SH-SY5Y (cell line): ENCODE results near the gene CYGB.

ENCODE experiments used
- GATA2 ChIP-seq: IDR thresholded peaks from 2 replicates; pipeline ENCODE4 v1.6.1; 2011; ENCODE audit warnings: mild to moderate bottlenecking, low read depth, low read length
- GATA3 ChIP-seq: IDR thresholded peaks from 2 replicates; pipeline ENCODE4 v1.6.1; 2011; ENCODE audit warnings: low read depth, mild to moderate bottlenecking, low read length, moderate library complexity

Gene CYGB

GRCh38 chr17:76547642-76548202 lies 10.2 kb upstream of the CYGB start:
- no peak for TF ChIP-seq GATA2
- TF ChIP-seq GATA3, result no peak

DNA sequence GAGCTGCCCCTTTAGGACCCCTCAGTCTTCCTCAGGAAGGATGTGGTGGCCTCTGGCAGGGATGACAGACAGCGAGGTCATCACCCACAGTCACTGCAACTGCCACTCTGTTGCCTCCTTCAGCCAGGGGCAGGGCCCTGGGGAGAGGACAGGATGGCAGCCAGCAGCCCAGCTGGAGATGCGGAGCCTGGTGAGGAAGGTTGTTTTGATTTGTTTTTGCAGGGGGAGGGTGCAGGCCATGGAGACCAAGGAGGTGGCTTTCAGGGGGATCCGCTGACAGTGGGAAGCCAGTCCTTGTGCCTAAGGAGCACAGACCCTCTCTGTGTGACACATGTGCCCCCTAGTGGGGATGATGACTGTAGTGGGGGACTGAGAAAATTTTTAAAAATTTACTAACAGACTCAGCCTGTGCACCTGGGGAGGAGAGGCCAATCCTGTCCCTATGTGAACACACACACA lies 9.7 kb upstream of the CYGB start:
- TF ChIP-seq GATA3, result no peak
- TF ChIP-seq GATA2, result no peak

DNA sequence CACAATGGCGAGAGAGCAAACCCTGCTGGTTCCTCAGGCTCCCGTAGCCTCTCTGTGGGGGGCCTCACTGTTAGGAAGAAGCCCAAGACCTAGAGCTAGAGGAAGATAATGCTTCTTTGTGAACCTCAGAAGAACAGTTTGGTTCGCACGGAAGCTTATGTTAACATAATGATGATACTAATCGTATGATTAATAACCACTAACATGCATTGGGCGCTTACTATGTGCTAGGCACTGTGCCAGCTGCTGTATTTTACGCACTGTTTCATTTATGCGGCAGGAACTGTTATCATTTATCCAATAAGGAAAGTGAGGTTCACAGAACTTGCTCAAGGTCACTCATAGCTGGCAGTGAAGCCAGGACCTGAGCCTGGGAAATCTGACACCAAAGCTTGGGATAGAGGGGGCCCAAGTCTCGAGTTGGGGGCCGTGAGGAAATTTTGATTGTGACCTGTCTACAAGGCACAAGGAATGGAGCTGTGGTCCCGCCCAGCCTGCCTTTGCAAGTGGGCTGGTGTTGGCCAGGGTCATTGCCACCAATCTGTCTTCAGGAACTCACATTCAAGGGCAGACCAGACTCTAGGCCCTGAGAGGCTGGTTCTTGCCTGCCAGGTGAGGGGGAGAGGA lies 9.2 kb upstream of the CYGB start:
- TF ChIP-seq GATA2 (no peak), GATA3 (no peak)

GRCh38 chr17:76545918-76546555 lies 8.5 kb upstream of the CYGB start:
- TF ChIP-seq GATA3 (no peak), GATA2 (no peak)

- TF ChIP-seq GATA2 (peak; percentile 85), GATA3 (no peak)
These were observed 7.2 kb upstream of the CYGB start for GRCh38 chr17:76544546-76545365.

GRCh38 chr17:76543826-76544545 lies 6.5 kb upstream of the CYGB start:
- TF ChIP-seq GATA3, result no peak; the same call in none of the 2 replicates
- TF ChIP-seq GATA2, result peak; percentile 100

DNA sequence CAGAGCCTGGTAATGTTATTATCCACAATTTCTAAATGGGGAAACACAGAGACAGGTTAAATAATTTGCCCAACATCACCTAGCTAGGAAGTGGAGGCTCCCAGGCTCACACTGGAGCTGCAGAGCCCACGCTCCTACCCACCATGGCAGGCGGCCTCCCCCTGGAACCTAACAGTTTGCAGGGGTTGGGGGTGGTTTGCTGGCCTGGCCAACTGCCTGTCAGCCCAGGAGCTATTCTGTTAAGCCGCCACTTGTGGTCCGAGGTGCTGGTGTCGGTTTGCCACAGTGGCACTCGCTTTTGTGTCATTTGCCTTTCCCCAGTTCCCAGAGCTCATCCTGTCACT lies 5.9 kb upstream of the CYGB start:
- TF ChIP-seq GATA3 (no peak), GATA2 (no peak)

GRCh38 chr17:76542984-76543383 lies 5.5 kb upstream of the CYGB start:
- no peak for TF ChIP-seq GATA3
- TF ChIP-seq GATA2, result no peak

DNA sequence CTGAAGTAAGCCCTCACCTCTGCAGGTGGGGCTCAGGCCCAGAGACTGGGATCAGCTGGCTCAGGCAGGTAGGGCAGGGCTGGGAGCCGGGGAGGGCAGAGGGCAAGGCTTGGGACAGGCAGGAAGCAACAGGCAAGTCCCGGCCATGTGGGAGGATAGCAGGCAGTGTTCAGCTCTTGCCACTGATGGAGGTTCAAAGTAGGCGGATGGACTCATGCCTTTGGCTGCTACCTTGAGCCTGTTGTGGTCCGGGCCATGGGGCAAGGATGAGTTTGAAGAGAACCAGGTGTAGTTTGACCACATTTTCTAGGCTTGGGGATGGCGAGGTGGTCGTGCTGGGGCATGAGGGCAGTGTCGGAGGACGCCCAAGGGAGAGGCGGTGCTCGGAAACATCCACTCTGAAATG lies 5.1 kb upstream of the CYGB start:
- TF ChIP-seq GATA3 (no peak), GATA2 (no peak)

DNA sequence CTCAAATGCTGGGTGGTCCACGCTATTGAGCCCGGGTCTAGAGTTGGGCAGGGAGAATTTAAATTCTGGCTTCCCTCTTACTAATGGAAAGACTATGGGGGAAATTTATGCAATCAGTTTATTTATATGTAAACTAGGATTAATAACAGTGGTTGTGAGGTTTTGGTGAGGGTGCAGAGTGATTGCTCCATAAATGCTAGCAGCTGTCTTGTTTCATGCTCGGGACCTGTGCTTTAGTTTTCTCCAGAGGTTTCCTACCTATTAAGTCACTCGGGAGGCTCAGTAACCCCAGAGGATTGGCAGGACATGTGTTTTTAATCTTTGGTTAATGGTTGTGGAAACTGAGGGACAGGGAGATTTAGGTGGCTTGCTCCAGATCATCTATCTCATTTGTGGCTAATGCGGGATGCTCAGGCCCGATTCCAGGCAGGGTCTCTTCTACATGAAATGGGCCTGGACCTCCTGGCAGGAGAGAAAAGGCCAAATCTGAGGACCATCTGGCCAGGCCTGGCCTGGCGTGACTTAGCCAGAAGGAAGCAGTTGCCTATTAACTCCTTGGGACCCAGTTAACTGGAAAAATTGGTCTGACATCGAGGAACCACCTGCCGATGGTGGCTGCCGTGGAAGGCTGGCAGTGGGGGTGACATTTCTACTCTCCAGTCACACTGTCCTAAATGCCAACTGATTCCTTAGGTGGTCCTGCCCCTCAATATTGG lies 4.4 kb upstream of the CYGB start:
- TF ChIP-seq GATA2 (no peak), GATA3 (no peak)

GRCh38 chr17:76540381-76541300 lies 3.1 kb upstream of the CYGB start:
- TF ChIP-seq GATA3 (no peak), GATA2 (no peak)

GRCh38 chr17:76539631-76540271 lies 2.2 kb upstream of the CYGB start, which contains the start of gene PRCD:
TSS of gene PRCD (plus strand) at chr17:76540044. CDS start at chr17:76540142, 98 bp downstream.
- TF ChIP-seq GATA3 (no peak), GATA2 (no peak)
